Measurements from ENCODE around the gene BTNL3. TPM values are rescaled to one million over a fixed set of nuclear protein-coding genes. Genes with fewer than 3 reads are reported as not detected.
"Not testable (repeated sequence)": the region's sequence is repeated elsewhere in the genome, so short reads cannot be mapped to it uniquely, and the experiment has no call there.

Gene BTNL3, protein sequence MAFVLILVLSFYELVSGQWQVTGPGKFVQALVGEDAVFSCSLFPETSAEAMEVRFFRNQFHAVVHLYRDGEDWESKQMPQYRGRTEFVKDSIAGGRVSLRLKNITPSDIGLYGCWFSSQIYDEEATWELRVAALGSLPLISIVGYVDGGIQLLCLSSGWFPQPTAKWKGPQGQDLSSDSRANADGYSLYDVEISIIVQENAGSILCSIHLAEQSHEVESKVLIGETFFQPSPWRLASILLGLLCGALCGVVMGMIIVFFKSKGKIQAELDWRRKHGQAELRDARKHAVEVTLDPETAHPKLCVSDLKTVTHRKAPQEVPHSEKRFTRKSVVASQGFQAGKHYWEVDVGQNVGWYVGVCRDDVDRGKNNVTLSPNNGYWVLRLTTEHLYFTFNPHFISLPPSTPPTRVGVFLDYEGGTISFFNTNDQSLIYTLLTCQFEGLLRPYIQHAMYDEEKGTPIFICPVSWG
- not detected in 2 replicates for total RNA-seq (2014; rRNA removed; shearing (Covaris generic))
- polyA plus RNA-seq (2014; cell fraction: nucleus; rRNA removed): not detected in 2 replicates

DNA sequence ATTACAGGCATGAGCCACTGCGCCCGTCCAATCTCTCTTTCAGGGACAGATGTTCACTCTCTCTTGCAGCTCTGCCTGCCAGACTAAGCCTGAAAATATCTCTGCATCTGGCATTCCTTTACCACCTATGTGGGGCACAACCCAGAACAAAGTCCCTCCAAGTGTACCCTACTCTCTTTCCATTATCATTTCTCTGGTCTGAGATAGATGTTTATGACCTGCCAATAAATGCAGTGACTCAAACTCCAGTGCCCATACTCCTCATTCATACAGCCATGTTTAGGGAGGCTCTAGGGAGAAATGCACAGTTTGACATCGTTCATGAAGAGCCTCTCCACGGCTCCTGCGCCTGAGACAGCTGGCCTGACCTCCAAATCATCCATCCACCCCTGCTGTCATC is at the start of gene BTNL3:
Gene BTNL3 (plus strand): TSS at position 255 of the 400 bp plus-strand sequence. CDS start 183 bp downstream, outside the sequence.
- DNase-seq (ENCODE audit: extremely low read depth, low read depth): no peak

DNA sequence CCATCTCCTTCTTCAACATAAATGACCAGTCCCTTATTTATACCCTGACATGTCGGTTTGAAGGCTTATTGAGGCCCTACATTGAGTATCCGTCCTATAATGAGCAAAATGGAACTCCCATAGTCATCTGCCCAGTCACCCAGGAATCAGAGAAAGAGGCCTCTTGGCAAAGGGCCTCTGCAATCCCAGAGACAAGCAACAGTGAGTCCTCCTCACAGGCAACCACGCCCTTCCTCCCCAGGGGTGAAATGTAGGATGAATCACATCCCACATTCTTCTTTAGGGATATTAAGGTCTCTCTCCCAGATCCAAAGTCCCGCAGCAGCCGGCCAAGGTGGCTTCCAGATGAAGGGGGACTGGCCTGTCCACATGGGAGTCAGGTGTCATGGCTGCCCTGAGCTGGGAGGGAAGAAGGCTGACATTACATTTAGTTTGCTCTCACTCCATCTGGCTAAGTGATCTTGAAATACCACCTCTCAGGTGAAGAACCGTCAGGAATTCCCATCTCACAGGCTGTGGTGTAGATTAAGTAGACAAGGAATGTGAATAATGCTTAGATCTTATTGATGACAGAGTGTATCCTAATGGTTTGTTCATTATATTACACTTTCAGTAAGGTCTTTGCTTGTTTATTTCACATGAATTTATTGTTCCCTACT is 38.2 kb upstream of the BTNL3 start:
- DNase-seq (ENCODE audit: extremely low read depth, low read depth): peak; percentile 28

DNA sequence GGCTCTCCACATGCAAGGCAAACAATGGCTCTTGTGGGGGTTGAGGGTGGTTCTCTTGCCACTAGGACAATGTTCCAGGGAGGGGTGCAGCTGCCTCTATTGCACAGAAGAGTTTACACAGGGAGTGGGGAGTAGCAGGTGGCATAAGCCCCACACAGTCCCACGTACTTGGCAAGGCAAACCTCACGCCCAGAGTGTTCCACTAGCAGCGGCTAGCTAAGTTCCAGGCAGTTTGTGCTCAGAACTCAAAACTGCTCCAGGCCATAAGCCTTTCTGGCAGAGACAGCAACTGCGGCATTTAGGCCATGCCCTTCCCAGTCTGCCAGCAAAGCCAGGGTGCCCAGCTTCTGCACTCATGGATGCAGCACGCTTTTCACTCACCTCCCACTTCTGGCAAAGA is 29.0 kb upstream of the BTNL3 start:
- DNase-seq (ENCODE audit: extremely low read depth, low read depth): no peak

DNA sequence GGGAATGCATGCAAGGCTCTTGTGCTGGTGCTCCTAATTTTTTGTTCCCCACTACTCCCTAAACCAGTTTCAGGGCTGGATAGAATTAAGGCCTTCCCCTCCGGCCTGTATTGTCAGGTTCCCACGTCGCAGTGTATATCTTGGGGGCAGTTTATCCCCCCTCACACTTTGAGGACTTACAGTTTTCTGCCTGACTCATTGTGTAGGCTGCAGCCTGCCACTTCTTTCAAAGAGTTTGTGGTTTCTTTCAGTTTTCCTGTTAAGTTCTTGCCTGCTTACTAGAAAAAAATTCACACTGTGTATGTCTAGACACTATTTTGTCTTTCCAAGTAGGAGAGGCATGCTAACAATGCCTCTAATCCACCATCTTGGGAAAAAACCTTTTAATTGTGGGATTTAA is 28.4 kb upstream of the BTNL3 start:
- DNase-seq (ENCODE audit: extremely low read depth, low read depth): no peak

DNA sequence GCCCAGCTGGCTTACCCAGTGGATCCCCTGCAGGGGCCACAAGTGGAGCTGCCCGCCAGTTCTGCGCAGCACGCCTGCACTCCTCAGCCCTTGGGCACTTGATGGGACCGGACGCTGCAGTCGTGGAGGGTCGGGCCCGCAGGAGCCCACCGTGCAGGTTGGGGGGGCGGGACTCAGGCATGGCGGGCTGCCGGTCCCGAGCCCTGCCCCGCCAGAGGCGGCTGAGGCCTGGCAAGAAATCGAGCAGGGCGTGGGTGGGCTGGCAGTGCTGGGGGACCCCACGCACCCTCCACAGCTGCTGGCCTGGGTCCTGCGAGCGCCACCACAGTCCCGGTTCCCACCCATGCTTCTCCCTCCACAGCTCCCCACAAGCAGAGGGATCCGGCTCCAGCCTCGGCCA is 19.2 kb upstream of the BTNL3 start:
- DNase-seq (ENCODE audit: extremely low read depth, low read depth): no peak

DNA sequence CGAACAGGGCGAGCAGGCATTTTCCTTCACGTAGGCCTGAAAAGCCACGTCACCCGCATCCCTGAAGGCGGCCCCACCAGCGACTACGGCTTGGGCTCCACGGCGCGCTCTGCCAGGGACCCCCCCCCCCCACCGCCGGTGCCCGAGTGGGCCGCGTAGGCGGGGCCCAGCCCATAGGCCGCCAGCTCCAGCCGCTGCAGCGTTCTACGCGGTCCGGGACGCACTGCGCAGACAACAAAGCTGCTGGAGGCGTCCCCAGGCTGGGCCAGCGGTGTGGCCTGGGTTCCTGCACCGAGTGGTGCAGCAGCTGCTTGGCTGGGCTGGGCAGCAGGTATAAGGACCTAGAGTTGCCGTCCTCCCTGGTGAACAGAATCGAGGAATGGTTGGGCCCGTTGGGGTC is 18.3 kb upstream of the BTNL3 start:
- DNase-seq (ENCODE audit: extremely low read depth, low read depth): no peak

DNA sequence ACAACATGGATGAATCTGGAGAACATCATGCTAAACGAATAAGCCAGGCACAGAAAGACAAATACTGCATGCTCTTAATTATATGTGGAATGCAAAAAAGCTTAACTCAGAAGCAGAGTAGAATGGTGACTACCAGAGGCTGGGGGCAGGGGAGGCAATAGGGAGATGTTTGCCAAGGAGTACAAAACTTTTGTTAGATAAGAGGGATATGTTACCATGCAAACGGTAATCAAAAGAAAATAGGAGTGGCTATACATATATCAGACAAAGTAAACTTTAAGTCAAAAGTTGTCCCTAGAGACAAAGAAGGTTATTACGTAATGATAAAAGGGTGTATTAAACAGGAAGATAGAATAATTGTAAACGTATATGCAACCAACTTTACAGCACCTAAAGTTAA is 17.8 kb upstream of the BTNL3 start:
- no peak for DNase-seq (ENCODE audit: extremely low read depth, low read depth)

DNA sequence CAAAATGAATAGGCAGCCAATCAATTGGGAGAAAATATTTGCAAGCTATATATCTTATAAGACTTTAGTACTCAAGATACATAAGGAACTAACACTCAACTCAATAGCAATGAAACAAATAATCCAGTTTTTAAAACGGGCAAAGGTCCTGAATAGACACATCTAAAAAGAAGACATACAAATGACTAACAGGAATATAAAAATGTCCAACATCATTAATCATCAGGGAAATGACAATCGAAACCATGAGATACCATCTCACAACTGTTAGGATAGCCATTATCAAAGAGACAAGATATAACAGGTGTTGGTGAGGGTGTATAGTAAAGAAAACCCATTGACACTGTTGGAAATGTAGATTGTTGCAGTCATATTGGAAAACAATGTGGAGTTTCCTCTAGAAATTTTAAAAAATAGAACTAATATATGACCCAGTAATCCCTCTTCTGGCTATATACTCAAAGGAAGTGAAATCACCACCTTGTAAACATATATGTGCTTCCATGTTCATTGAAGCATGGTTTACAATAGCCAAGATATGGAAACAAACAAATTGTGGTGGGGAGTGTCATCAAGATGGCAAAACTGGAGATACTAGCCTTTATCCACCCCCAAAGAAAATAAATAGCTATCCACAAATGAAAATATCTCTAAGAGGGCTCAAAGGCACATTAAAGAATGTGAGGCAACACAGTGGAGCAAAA is 13.9 kb upstream of the BTNL3 start:
- DNase-seq (ENCODE audit: extremely low read depth, low read depth): no peak

DNA sequence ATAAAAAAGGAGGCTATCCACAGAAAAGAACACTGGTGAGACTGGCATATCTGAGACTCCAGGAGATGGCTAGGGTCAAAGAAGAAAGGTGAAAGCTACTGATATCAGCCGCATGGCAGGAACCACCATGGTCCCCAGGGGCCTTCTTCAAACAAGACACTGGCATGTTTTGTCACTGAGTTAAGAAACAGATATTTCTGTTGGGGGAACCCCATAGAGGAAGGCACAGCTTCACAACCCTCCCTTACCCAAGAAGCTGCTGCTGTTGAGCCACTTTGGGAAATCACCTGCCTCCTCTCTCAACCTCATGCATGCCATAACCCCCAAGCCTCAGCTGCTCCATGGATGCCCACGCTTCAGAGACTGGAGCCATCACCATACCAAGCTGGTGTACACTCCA is 13.3 kb upstream of the BTNL3 start:
- no peak for DNase-seq (ENCODE audit: extremely low read depth, low read depth)

DNA sequence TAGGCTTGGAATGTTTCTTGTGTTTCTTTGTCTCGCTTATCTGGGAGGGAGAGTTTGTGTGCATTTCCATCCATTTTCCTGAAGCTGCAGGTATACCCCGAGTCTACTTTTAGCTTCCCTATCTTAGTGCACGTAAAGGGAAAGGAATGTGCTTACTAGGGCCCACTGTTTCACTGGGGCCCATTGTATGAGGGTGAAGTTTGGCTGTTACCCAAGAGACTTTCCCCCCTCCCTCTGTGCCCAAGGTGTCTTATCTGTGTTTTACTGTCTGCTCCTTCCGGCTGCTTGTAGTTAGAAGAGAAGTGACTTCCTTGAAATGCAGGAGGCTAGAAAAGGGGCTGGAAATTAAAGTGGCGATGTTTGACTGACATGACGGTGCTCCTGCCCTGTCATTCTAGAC is 12.1 kb upstream of the BTNL3 start:
- no peak for DNase-seq (ENCODE audit: extremely low read depth, low read depth)

DNA sequence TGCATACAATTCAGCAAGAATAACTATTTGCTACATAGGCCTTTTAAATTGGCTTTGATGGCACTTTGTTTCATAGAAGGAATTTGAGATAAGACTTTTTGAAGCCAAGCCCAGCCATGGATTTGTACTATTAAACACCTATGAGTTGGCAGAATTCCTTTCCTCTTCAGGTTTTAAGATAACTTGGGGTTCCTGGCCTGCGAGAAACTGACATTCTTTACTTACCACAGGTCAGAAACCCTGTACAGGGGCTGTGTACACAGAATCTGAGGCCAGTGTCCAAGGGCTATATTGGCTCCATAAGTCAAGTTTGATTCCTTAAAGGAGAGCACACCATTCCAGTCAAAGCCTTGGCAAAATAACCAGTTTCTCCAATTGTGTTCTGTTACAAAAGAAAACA is 10.8 kb upstream of the BTNL3 start:
- DNase-seq (ENCODE audit: extremely low read depth, low read depth): no peak

DNA sequence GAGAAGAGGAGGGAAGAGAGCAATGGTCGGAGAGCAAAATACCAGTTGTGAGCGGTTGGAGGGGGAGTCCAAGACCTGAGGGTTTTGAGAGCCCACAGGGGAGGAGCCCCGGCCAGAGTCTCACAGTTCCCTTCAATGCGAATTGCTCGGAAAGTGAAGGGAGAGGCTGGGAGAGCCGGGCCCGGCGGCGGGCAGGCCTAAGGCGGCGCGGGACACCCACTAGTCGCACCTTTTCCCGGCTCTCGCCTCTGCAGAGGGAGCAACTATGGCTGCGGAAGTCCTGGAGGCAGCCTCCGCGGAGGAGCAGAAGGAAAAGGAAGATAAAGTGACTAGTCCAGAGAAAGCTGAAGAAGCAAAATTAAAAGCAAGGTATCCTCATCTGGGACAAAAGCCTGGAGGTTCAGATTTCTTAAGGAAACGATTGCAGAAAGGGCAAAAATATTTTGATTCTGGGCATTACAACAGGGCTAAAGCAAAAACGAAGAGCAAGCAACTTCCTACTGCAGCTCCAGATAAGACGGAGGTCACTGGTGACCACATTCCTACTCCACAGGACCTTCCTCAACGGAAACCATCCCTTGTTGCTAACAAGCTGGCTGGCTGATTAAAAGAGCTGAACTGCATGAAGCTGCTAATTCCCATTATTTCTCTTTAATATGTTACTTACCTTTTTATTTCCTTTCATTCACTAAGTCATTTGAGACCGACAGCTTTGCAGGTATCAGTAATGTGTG is 6.5 kb upstream of the BTNL3 start:
- DNase-seq (ENCODE audit: extremely low read depth, low read depth): no peak

DNA sequence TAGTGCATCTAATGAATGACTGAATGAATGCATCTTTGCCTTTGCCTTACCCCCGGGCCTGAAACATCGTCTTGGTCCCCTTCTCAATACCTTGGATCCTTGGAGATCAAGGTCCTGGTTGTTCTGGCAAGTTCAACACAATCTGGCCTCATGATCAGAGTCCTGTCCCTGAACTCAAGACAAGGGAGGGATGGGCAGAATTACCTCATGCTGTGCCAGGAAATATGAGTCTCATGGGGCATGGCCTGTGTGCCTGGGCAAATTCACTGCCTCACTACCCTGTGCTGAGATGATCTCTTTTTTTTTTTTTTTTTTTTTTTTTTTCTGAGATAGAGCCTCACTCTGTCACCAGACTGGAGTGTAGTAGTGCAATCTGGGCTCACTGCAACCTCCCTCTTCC is 630 bp upstream of the BTNL3 start:
- no peak for DNase-seq (ENCODE audit: extremely low read depth, low read depth)

DNA sequence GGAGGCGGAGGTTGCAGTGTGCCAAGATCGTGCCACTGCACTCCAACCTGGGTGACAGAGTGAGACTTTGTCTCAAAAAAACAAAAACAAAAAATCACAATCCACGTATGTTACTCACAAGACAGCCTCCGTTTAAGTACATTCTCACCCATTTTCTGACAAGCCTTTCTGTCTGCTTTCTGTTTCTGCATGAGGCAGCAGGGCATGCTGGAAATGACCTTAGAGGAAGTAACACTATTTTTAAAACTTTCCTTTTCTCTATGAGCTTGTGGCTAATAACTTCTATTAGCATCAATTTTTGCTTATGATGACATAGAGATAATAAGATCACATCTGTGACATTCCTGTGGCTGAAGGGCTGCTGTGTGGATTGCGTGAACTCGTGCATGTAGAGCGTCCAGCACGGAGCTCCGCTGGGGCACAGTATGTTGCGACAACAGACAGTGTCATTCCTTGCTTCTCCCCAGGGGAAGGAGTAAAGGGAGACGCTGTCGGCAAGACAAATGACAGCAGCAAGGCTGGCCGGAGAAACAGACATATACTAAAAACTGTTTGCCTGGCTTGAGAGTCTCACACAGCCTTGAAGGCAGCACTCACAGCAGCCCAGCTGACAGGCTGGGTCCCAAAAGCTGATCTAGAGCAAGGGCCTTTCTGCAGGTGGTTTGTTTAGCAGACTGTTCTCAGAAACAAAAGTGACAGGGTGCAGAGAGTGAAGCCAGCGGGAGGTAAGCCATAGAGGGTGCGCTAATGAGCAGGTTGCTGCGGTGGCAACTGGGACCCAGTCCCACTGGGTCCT is 1.6 kb downstream of the BTNL3 start:
- DNase-seq (ENCODE audit: extremely low read depth, low read depth): no peak

DNA sequence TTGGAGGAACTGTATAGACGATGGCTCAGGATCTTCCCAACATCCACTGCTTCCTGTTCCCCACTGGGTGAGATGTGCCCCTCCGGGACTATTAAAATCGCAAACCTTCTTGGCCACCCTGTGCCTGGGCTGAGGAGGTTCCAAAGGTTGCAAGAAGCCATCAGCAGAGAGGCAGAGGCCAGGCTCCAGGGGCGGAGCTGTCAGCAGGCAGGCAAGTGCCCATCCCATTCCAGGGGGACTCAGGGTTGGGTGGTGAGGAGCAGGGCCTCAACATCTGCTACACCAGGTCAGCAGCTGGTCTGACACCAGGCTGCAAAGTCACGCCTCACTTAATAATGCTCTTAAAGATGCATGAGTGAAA is 2.2 kb downstream of the BTNL3 start:
- no peak for DNase-seq (ENCODE audit: extremely low read depth, low read depth)

DNA sequence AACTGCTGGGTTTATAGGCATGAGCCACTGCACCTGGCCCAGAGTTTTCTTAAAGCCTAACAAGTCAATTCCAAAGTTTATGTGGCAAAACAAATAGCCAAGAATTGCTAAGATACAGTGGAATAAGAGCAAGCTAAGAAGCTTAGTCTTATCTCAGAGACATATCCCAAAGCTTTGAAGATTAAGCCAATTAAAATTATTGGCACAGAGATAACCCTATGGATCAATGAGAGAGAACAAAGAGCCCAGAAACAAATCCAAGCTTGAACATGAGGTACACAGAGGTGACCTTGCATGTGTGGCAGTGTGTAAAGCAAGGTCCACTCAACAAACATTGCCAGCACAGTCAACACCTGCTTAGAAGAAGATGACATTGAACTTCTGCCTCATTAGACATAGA is 13.3 kb downstream of the BTNL3 start:
- DNase-seq (ENCODE audit: extremely low read depth, low read depth): no peak

DNA sequence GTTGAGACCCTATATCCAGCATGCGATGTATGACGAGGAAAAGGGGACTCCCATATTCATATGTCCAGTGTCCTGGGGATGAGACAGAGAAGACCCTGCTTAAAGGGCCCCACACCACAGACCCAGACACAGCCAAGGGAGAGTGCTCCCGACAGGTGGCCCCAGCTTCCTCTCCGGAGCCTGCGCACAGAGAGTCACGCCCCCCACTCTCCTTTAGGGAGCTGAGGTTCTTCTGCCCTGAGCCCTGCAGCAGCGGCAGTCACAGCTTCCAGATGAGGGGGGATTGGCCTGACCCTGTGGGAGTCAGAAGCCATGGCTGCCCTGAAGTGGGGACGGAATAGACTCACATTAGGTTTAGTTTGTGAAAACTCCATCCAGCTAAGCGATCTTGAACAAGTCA is 17.1 kb downstream of the BTNL3 start:
- DNase-seq (ENCODE audit: extremely low read depth, low read depth): no peak

DNA sequence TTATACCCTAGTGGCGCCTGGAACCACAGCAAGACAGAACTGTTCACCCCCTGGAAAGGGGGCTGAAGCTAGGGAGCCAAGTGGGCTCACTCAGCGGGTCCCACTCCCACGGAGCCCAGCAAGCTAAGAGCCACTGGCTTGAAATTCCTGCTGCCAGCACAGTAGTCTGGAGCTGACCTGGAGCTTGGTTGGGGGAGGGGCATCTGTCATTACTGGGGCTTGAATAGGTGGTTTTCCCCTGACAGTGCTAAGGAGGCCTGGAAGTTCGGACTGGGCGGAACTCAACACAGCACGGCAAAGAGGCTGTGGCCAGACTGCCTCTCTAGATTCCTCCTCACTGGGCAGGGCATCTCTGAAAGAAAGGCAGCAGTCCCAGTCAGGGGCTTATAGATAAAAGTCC is 19.5 kb downstream of the BTNL3 start:
- no peak for DNase-seq (ENCODE audit: extremely low read depth, low read depth)

DNA sequence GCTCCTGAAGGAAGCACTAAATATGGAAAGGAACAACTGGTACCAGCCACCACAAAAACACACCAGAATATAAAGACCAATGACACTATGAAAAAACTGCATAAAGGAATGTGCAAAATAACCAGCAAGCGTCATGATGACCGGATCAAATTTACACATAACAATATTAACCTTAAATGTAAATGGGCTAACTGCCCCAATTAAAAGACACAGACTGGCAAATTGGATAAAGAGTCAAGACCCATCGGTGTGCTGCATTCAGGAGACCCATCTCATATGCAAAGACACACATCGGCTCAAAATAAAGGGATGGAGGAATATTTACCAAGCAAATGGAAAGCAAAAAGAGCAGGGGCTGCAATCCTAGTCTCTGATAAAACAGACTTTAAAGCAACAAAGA is 21.4 kb downstream of the BTNL3 start:
- not testable (repeated sequence) for DNase-seq (ENCODE audit: extremely low read depth, low read depth)

DNA sequence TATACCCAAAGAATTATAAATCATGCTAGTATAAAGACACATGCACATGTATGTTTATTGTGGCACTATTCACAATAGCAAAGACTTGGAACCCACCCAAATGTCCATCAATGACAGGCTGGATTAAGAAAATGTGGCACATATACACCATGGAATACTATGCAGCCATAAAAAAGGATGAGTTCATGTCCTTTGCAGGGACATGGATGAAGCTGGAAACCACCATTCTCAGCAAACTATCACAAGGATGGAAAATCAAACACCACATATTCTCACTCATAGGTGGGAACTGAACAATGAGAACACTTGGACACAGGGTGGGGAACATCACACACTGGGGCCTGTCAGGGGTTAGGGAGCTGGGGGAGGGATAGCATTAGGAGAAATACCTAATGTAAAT is 26.0 kb downstream of the BTNL3 start:
- DNase-seq (ENCODE audit: extremely low read depth, low read depth): not testable (repeated sequence)

All from NCI-H460 (cell line).